Subcutaneous adipose tissue (tissue), 4 donors: Measurements from ENCODE around the gene PGAM2. TPM values are rescaled to one million over a fixed set of nuclear protein-coding genes. Genes with fewer than 3 reads are reported as not detected.

Source experiments
- total RNA-seq, 4 donors: library from RNA; depleted of rRNA; stranded (reverse); fragments of >200 nt; gene quantifications; one replicate each; pipeline ENCODE4 v1.1.0, GENCODE V29; 2016
- TF ChIP-seq, protein P1 (sequence below): fragments of 450-650 bp; IDR thresholded peaks from one replicate; pipeline ENCODE4 v1.5.1; 2016; ENCODE audit warnings: low read depth, mild to moderate bottlenecking, control low read depth, antibody characterized with exemption, moderate library complexity

PGAM2 gene
- total RNA-seq = 1 to 10 TPM in 1 of 4 donors, not detected in 3; 4.3 TPM

- TF ChIP-seq, protein P1, sequence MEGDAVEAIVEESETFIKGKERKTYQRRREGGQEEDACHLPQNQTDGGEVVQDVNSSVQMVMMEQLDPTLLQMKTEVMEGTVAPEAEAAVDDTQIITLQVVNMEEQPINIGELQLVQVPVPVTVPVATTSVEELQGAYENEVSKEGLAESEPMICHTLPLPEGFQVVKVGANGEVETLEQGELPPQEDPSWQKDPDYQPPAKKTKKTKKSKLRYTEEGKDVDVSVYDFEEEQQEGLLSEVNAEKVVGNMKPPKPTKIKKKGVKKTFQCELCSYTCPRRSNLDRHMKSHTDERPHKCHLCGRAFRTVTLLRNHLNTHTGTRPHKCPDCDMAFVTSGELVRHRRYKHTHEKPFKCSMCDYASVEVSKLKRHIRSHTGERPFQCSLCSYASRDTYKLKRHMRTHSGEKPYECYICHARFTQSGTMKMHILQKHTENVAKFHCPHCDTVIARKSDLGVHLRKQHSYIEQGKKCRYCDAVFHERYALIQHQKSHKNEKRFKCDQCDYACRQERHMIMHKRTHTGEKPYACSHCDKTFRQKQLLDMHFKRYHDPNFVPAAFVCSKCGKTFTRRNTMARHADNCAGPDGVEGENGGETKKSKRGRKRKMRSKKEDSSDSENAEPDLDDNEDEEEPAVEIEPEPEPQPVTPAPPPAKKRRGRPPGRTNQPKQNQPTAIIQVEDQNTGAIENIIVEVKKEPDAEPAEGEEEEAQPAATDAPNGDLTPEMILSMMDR = no peak
Measured at GRCh38 chr7:44065431-44066110, at the start of gene PGAM2. PGAM2 (minus strand) TSS chr7:44065567; CDS start chr7:44065529, 38 bp downstream.

GRCh38 chr7:44114586-44115310, 49.4 kb upstream of the PGAM2 start:
- TF ChIP-seq, protein P1 = no peak

DNA sequence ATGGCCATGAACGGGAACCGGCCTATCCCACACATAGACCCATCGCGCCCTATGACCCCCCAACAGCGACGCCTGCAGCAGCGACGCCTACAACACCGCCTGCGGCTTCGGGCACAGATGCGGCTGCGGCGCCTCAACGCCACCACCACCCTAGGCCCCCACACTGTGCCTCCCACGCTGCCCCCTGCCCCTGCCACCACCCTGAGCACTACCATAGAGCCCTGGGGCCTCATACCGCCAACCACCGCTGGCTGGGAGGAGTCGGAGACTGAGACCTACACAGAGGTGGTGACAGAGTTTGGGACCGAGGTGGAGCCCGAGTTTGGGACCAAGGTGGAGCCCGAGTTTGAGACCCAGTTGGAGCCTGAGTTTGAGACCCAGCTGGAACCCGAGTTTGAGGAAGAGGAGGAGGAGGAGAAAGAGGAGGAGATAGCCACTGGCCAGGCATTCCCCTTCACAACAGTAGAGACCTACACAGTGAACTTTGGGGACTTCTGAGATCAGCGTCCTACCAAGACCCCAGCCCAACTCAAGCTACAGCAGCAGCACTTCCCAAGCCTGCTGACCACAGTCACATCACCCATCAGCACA, 48.5 kb upstream of the PGAM2 start:
- TF ChIP-seq, protein P1 = no peak

DNA sequence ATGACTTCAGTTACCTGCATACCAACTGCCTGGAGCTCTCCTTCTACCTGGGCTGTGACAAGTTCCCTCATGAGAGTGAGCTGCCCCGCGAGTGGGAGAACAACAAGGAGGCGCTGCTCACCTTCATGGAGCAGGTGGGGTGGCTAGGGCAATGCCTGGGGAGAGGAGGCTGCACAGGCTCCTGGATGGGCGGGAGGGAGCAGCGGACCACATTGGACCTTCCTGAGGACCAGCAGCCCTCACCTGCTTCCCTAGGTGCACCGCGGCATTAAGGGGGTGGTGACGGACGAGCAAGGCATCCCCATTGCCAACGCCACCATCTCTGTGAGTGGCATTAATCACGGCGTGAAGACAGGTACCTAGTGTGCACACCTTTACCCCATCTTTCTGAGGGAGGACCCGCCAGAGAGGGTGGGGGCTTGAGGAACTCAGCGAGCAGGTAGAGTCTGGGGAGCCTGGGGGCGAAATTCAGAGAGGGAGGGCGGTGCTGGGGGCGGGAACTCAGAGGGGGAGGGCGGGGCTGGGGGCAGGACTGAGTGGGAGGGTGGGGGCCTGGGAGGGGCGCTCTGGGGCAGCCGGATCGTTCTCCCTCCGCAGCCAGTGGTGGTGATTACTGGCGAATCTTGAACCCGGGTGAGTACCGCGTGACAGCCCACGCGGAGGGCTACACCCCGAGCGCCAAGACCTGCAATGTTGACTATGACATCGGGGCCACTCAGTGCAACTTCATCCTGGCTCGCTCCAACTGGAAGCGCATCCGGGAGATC, 47.8 kb upstream of the PGAM2 start:
- TF ChIP-seq, protein P1 = no peak

DNA sequence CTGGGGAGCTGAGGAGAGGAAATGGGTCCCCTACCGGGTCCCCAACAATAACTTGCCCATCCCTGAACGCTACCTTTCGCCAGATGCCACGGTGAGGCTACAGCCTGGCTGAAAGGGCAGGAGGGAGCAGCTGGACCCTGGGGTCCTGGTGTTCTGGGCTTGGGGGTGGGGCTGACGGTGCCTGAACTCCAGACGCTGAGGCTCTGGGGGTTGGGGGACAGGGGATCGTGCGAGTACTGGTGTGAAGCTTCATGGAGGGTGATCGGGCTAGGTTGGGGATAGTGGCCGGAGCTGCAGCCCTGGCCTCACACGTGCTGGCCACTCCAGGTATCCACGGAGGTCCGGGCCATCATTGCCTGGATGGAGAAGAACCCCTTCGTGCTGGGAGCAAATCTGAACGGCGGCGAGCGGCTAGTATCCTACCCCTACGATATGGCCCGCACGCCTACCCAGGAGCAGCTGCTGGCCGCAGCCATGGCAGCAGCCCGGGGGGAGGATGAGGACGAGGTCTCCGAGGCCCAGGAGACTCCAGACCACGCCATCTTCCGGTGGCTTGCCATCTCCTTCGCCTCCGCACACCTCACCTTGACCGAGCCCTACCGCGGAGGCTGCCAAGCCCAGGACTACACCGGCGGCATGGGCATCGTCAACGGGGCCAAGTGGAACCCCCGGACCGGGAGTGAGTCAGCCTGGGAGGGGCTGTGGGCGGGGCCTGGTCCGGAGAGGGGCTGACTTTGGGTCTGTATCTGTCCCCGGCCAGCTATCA, 47.0 kb upstream of the PGAM2 start:
- TF ChIP-seq, protein P1 = no peak

DNA sequence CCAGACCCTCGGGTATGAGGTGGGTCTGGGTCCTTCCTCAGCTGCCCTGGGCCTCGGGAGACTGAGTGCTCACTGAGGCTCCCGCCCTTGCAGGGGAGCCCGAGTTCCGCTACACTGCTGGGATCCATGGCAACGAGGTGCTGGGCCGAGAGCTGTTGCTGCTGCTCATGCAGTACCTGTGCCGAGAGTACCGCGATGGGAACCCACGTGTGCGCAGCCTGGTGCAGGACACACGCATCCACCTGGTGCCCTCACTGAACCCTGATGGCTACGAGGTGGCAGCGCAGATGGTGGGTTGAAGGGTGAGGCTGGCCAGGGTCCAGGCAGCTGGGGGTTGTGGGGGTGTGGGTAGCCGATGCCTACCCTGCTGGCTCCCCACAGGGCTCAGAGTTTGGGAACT, 46.4 kb upstream of the PGAM2 start:
- TF ChIP-seq, protein P1 = no peak
